HCT116 (cell line): ENCODE measurements around the gene RGS10. TPM values are rescaled to one million over a fixed set of nuclear protein-coding genes. Genes with fewer than 3 reads are reported as not detected.

ENCODE experiments used
- ATAC-seq: fragments of 200-7000 bp; cut with Tn5 transposase; 2 replicates; pipeline ENCODE4 v1.9.1; 2020; ENCODE audit warnings: mild to moderate bottlenecking, moderate library complexity
- BruUV-seq: library from RNA; stranded (reverse); fragments of 400-500 nt; replicated peaks from 2 replicates; lab custom pipeline; 2021; lab: Mats Ljungman, UMichigan
- CTCF ChIA-PET: fragments of 300-600 bp; sonication (Branson Sonifier 250); formaldehyde crosslinking; loops from one replicate; lab custom pipeline; 2021; ENCODE audit warnings: antibody characterized with exemption; lab: Charles Lee
- POLR2A ChIA-PET: fragments of 300-600, 350-600 bp; sonication (Branson Sonifier 250); formaldehyde crosslinking; loops from one replicate; lab custom pipeline; 2021; ENCODE audit warnings: antibody characterized with exemption; lab: Charles Lee
- RAD21 ChIA-PET, 2 experiments: fragments of 300-600 bp; sonication (Branson Sonifier 250); formaldehyde crosslinking; loops; one replicate each; lab custom pipeline; 2023; ENCODE audit warnings: low total read pairs in 2 of 2; ENCODE audit not compliant: uncharacterized antibody in 2 of 2, unreplicated experiment in 2 of 2, low non-redundant PET in 1 of 2; lab: Charles Lee
- DNase-seq: peaks from one replicate; pipeline ENCODE4 v3.0.0-alpha.2; 2010; ENCODE audit warnings: low read depth, low spot score
- H2AFZ ChIP-seq: fragments of 200-600 bp; shearing (Covaris generic), sonication (generic); 2 replicates; pipeline ENCODE4 v1.6.1; 2017; ENCODE audit warnings: low read depth, mixed run types, mixed read lengths, antibody characterized with exemption, low read length; ENCODE audit not compliant: poor library complexity, severe bottlenecking
- H3K27ac ChIP-seq: 2 replicates; pipeline ENCODE4 v1.5.1; 2012; ENCODE audit warnings: low read depth, low read length
- H3K27me3 ChIP-seq: fragments of 200-600 bp; sonication (generic); 2 replicates; pipeline ENCODE4 v1.6.1; 2016; ENCODE audit warnings: mixed run types, low read length, mixed read lengths; ENCODE audit not compliant: insufficient read depth
- H3K36me3 ChIP-seq, 2 experiments: fragments of 200-500 bp in 1 of 2; fragments of 200-600 bp in 1 of 2; sonication (Bioruptor generic) in 1 of 2; sonication (generic) in 1 of 2; 2 replicates each; pipeline versions ENCODE4 v1.5.1 to v1.6.1; 2014 to 2016; ENCODE audit warnings: low read length in 2 of 2, inconsistent platforms in 1 of 2, mixed read lengths in 1 of 2, mixed run types in 1 of 2; ENCODE audit not compliant: insufficient read depth in 2 of 2, control insufficient read depth in 1 of 2
- H3K4me1 ChIP-seq, 2 experiments: fragments of 200-600 bp in 1 of 2; sonication (generic) in 1 of 2; 2 replicates each; pipeline versions ENCODE4 v1.5.1 to v1.6.1; 2012 to 2017; ENCODE audit warnings: low read length in 2 of 2, inconsistent platforms in 1 of 2, mild to moderate bottlenecking in 1 of 2, mixed read lengths in 1 of 2, mixed run types in 1 of 2, moderate library complexity in 1 of 2; ENCODE audit not compliant: insufficient read depth in 2 of 2, control insufficient read depth in 1 of 2
- H3K4me2 ChIP-seq: fragments of 200-600 bp; sonication (generic); 2 replicates; pipeline ENCODE4 v1.6.1; 2017; ENCODE audit warnings: mixed run types, low read length, mixed read lengths
- H3K4me3 ChIP-seq, 2 experiments: fragments of 200-600 bp in 1 of 2; sonication (generic) in 1 of 2; replicated peaks in 1 of 2; 2 replicates each; pipeline ENCODE4 v1.5.1; 2011 to 2016; ENCODE audit warnings: low read length in 2 of 2, control low read depth in 1 of 2, low read depth in 1 of 2, mild to moderate bottlenecking in 1 of 2, mixed read lengths in 1 of 2, mixed run types in 1 of 2
- H3K79me2 ChIP-seq: fragments of 200-600 bp; sonication (generic); 2 replicates; pipeline ENCODE4 v1.6.1; 2017; ENCODE audit warnings: mild to moderate bottlenecking, mixed run types, low read length, moderate library complexity, mixed read lengths; ENCODE audit not compliant: insufficient read depth
- H3K9ac ChIP-seq: fragments of 200-600 bp; sonication (generic); 2 replicates; pipeline ENCODE4 v1.6.1; 2016; ENCODE audit warnings: low read length, mixed read lengths
- H3K9me2 ChIP-seq: fragments of 200-600 bp; sonication (generic), shearing (Covaris generic); 2 replicates; pipeline ENCODE4 v1.6.1; 2017; ENCODE audit warnings: mixed run types, mild to moderate bottlenecking, moderate library complexity; ENCODE audit not compliant: insufficient read depth
- H3K9me3 ChIP-seq, 2 experiments: fragments of 200-500 bp in 1 of 2; fragments of 200-600 bp in 1 of 2; sonication (Bioruptor generic) in 1 of 2; sonication (generic) in 1 of 2; 2 replicates each; pipeline ENCODE4 v1.6.1; 2014 to 2017; ENCODE audit warnings: low read length in 2 of 2, mixed read lengths in 2 of 2, inconsistent platforms in 1 of 2, low read depth in 1 of 2, mild to moderate bottlenecking in 1 of 2, mixed run types in 1 of 2, moderate library complexity in 1 of 2; ENCODE audit not compliant: control insufficient read depth in 1 of 2, insufficient read depth in 1 of 2
- H4K20me1 ChIP-seq: fragments of 200-600 bp; sonication (generic), shearing (Covaris generic); 2 replicates; pipeline ENCODE4 v1.6.1; 2017; ENCODE audit warnings: mixed run types, mild to moderate bottlenecking, moderate library complexity; ENCODE audit not compliant: insufficient read depth
- CBX3 ChIP-seq: IDR thresholded peaks from 2 replicates; pipeline ENCODE4 v1.6.1; 2012; ENCODE audit warnings: low read depth
- CEBPB ChIP-seq: IDR thresholded peaks from 2 replicates; pipeline ENCODE4 v1.6.1; 2012; ENCODE audit warnings: low read depth
- EGR1 ChIP-seq: IDR thresholded peaks from 2 replicates; pipeline ENCODE4 v1.6.1; 2012; ENCODE audit warnings: low read depth
- EZH2 ChIP-seq: fragments of 200-600 bp; sonication (generic); IDR thresholded peaks from 2 replicates; pipeline ENCODE4 v1.6.1; 2017; ENCODE audit warnings: antibody characterized with exemption, mixed run types
- EZH2phosphoT487 ChIP-seq: fragments of 200-600 bp; IDR thresholded peaks from 2 replicates; pipeline ENCODE4 v1.6.1; 2018; ENCODE audit warnings: antibody characterized with exemption, borderline replicate concordance
- FOSL1 ChIP-seq: IDR thresholded peaks from 2 replicates; pipeline ENCODE4 v1.6.1; 2012; ENCODE audit warnings: low read depth
- POLR2A ChIP-seq: IDR thresholded peaks from 2 replicates; pipeline ENCODE4 v1.7.0; 2011; ENCODE audit warnings: borderline replicate concordance; ENCODE audit not compliant: insufficient read depth, insufficient read length; ENCODE audit errors: extremely low read depth
- POLR2AphosphoS5 ChIP-seq: IDR thresholded peaks from 2 replicates; pipeline ENCODE4 v1.6.1; 2011; ENCODE audit warnings: mild to moderate bottlenecking, low read depth, low read length, moderate library complexity
- RAD21 ChIP-seq: IDR thresholded peaks from 2 replicates; pipeline ENCODE4 v1.6.1; 2012; ENCODE audit warnings: low read depth, mild to moderate bottlenecking
- SIN3A ChIP-seq: IDR thresholded peaks from 2 replicates; pipeline ENCODE4 v1.6.1; 2012; ENCODE audit warnings: low read depth
- SP1 ChIP-seq: IDR thresholded peaks from 2 replicates; pipeline ENCODE4 v1.6.1; 2012; ENCODE audit warnings: low read depth
- SRF ChIP-seq: IDR thresholded peaks from 2 replicates; pipeline ENCODE4 v1.6.1; 2012; ENCODE audit warnings: low read depth
- TCF7L2 ChIP-seq: IDR thresholded peaks from 2 replicates; pipeline ENCODE4 v1.7.0; 2011; ENCODE audit warnings: borderline replicate concordance, inconsistent platforms; ENCODE audit not compliant: insufficient read depth, insufficient read length; ENCODE audit errors: extremely low read depth
- YY1 ChIP-seq: IDR thresholded peaks from 2 replicates; pipeline ENCODE4 v1.6.1; 2011; ENCODE audit warnings: low read length, low read depth, moderate library complexity, mild to moderate bottlenecking; ENCODE audit not compliant: insufficient replicate concordance; ENCODE audit errors: extremely low read depth
- ZNF274 ChIP-seq: fragments of 200-500 bp; sonication (Bioruptor generic); IDR thresholded peaks from 2 replicates; pipeline ENCODE4 v1.6.1; 2014; ENCODE audit warnings: mild to moderate bottlenecking, low read depth, low read length, inconsistent platforms
- intact Hi-C: fragments of 100-400 bp; cut with micrococcal nuclease; formaldehyde crosslinking; loops from 2 replicates; pipeline ENCODE4 v1.10.0; 2022
- total RNA-seq: library from RNA; stranded (reverse); gene quantifications from one replicate; pipeline ENCODE4 v1.2.1, GENCODE V29; 2021; ENCODE audit not compliant: unreplicated experiment
- TF ChIP-seq, protein P1 (sequence below): IDR thresholded peaks from 2 replicates; pipeline ENCODE4 v1.6.1; 2011; ENCODE audit warnings: mild to moderate bottlenecking, low read length, moderate library complexity; ENCODE audit not compliant: insufficient replicate concordance; ENCODE audit errors: extremely low read depth
- TF ChIP-seq, protein P2 (sequence below), 3 experiments: fragments of 200-600 bp in 1 of 3; sonication (generic) in 1 of 3; IDR thresholded peaks in 2 of 3; conservative IDR thresholded peaks in 1 of 3; 2 replicates each; pipeline ENCODE4 v1.5.1; 2012 to 2017; ENCODE audit warnings: low read depth in 2 of 3, low read length in 2 of 3, antibody characterized with exemption in 1 of 3, borderline replicate concordance in 1 of 3, control low read depth in 1 of 3, mild to moderate bottlenecking in 1 of 3, mixed read lengths in 1 of 3, mixed run types in 1 of 3, moderate library complexity in 1 of 3; ENCODE audit not compliant: insufficient read depth in 1 of 3
- TF ChIP-seq, protein P3 (sequence below): IDR thresholded peaks from 2 replicates; pipeline ENCODE4 v1.6.1; 2012
- TF ChIP-seq, protein P4 (sequence below): IDR thresholded peaks from 2 replicates; pipeline ENCODE4 v1.6.1; 2012
- TF ChIP-seq, protein P5 (sequence below): IDR thresholded peaks from 2 replicates; pipeline ENCODE4 v1.6.1; 2012; ENCODE audit warnings: low read depth

Gene RGS10
- total RNA-seq, 1 experiment from 2014 or later: 96.7 TPM

DNA sequence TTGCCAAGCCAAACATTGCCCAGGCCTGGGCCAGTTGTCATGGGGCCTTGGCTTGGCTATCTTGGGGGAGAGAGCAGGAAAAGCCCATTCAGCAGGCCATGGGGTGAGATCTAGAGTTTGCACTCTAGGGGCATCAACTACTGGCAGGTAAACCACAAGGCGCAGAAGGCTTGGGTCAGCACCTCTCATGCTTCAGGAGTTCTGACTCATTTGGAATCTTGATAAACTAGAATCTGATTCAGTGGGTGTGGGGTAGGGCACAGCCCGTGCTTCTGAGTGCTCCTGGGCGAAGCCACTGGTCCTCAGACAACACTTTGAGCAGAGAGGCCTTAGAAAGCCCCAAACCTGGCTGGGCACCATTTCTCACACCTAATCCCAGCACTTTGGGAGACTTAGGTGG is 81.1 kb downstream of the RGS10 start:
- peak; percentile 95 for ATAC-seq
- Histone ChIP-seq H3K4me2 (peak overlapping the region; percentile 76), H3K36me3 (no peaks in the 10 kb centered on the region), H3K9ac (peak overlapping the region; percentile 21), H3K9me3 (peaks cover 0 to 5% of the 10 kb centered on the region in 2 experiments; a peak in 1 of 4 replicates), H3K4me1 (peaks cover 19 to 28% of the 10 kb centered on the region in 2 experiments), H3K79me2 (no peaks in the 10 kb centered on the region), H2AFZ (no peak overlapping the region), H3K27ac (peak overlapping the region; percentile 10; the same call in 1 of the 2 replicates), H3K4me3 (peak overlapping the region in 1 of 2 experiments; percentile 31; a peak in 2 of 4 replicates), H3K27me3 (no peaks in the 10 kb centered on the region), H4K20me1 (no peaks in the 10 kb centered on the region), H3K9me2 (no peaks in the 10 kb centered on the region)
- BruUV-seq: no TSS peak
- ChIA-PET RAD21 (no interaction called here), CTCF (interaction anchor here (1.7 kb wide), 1 partner anchor 28 kb away, joined by 5 read pairs; no protein-coding TSS in a partner anchor), POLR2A (no interaction called here)
- intact Hi-C loops: no loop called here
- peak; percentile 78 for DNase-seq
- TF ChIP-seq, protein P1, sequence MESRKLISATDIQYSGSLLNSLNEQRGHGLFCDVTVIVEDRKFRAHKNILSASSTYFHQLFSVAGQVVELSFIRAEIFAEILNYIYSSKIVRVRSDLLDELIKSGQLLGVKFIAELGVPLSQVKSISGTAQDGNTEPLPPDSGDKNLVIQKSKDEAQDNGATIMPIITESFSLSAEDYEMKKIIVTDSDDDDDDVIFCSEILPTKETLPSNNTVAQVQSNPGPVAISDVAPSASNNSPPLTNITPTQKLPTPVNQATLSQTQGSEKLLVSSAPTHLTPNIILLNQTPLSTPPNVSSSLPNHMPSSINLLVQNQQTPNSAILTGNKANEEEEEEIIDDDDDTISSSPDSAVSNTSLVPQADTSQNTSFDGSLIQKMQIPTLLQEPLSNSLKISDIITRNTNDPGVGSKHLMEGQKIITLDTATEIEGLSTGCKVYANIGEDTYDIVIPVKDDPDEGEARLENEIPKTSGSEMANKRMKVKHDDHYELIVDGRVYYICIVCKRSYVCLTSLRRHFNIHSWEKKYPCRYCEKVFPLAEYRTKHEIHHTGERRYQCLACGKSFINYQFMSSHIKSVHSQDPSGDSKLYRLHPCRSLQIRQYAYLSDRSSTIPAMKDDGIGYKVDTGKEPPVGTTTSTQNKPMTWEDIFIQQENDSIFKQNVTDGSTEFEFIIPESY: peak; percentile 24
- TF ChIP-seq EZH2 (no peak), EGR1 (no peak), POLR2AphosphoS5 (peak; percentile 48; the same call in 1 of the 2 replicates), SIN3A (no peak), ZNF274 (no peak), SRF (no peak), CEBPB (no peak), CBX3 (no peak; the same call in 1 of the 2 replicates), YY1 (no peak), SP1 (peak; percentile 94), EZH2phosphoT487 (no peak), POLR2A (no peak), FOSL1 (peak; percentile 92), TCF7L2 (no peak), RAD21 (no peak; the same call in 1 of the 2 replicates)
- TF ChIP-seq, protein P2, sequence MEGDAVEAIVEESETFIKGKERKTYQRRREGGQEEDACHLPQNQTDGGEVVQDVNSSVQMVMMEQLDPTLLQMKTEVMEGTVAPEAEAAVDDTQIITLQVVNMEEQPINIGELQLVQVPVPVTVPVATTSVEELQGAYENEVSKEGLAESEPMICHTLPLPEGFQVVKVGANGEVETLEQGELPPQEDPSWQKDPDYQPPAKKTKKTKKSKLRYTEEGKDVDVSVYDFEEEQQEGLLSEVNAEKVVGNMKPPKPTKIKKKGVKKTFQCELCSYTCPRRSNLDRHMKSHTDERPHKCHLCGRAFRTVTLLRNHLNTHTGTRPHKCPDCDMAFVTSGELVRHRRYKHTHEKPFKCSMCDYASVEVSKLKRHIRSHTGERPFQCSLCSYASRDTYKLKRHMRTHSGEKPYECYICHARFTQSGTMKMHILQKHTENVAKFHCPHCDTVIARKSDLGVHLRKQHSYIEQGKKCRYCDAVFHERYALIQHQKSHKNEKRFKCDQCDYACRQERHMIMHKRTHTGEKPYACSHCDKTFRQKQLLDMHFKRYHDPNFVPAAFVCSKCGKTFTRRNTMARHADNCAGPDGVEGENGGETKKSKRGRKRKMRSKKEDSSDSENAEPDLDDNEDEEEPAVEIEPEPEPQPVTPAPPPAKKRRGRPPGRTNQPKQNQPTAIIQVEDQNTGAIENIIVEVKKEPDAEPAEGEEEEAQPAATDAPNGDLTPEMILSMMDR (IDR thresholded peaks at IDR 0.05 in 2 of 3, conservative IDR thresholded peaks at IDR 0.05 in 1 of 3; ENCODE audit: borderline replicate concordance in 1 of 3, insufficient read depth in 1 of 3, low read depth in 2 of 3, low read length in 2 of 3): 0 out of 6 replicates have a peak, but pooled peaks of 1 of the 3 experiments have one; percentile 14
- TF ChIP-seq, protein P3, sequence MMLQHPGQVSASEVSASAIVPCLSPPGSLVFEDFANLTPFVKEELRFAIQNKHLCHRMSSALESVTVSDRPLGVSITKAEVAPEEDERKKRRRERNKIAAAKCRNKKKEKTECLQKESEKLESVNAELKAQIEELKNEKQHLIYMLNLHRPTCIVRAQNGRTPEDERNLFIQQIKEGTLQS: no peak
- TF ChIP-seq, protein P4, sequence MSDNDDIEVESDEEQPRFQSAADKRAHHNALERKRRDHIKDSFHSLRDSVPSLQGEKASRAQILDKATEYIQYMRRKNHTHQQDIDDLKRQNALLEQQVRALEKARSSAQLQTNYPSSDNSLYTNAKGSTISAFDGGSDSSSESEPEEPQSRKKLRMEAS: peak; percentile 87
- TF ChIP-seq, protein P5, sequence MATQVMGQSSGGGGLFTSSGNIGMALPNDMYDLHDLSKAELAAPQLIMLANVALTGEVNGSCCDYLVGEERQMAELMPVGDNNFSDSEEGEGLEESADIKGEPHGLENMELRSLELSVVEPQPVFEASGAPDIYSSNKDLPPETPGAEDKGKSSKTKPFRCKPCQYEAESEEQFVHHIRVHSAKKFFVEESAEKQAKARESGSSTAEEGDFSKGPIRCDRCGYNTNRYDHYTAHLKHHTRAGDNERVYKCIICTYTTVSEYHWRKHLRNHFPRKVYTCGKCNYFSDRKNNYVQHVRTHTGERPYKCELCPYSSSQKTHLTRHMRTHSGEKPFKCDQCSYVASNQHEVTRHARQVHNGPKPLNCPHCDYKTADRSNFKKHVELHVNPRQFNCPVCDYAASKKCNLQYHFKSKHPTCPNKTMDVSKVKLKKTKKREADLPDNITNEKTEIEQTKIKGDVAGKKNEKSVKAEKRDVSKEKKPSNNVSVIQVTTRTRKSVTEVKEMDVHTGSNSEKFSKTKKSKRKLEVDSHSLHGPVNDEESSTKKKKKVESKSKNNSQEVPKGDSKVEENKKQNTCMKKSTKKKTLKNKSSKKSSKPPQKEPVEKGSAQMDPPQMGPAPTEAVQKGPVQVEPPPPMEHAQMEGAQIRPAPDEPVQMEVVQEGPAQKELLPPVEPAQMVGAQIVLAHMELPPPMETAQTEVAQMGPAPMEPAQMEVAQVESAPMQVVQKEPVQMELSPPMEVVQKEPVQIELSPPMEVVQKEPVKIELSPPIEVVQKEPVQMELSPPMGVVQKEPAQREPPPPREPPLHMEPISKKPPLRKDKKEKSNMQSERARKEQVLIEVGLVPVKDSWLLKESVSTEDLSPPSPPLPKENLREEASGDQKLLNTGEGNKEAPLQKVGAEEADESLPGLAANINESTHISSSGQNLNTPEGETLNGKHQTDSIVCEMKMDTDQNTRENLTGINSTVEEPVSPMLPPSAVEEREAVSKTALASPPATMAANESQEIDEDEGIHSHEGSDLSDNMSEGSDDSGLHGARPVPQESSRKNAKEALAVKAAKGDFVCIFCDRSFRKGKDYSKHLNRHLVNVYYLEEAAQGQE: no peak
